HCT116 (cell line): ENCODE data around the gene ANKRD24. TPM values are rescaled to one million over a fixed set of nuclear protein-coding genes. Genes with fewer than 3 reads are reported as not detected.
A peak's percentile ranks its signal among the peaks of the same experiment; 100 is the strongest.

Source experiments
- ATAC-seq: fragments of 200-7000 bp; cut with Tn5 transposase; 2 replicates; pipeline ENCODE4 v1.9.1; 2020; ENCODE audit warnings: mild to moderate bottlenecking, moderate library complexity
- BruUV-seq: library from RNA; stranded (reverse); fragments of 400-500 nt; replicated peaks from 2 replicates; lab custom pipeline; 2021; lab: Mats Ljungman, UMichigan
- CTCF ChIA-PET: fragments of 300-600 bp; sonication (Branson Sonifier 250); formaldehyde crosslinking; loops from one replicate; lab custom pipeline; 2021; ENCODE audit warnings: antibody characterized with exemption; lab: Charles Lee
- POLR2A ChIA-PET: fragments of 300-600, 350-600 bp; sonication (Branson Sonifier 250); formaldehyde crosslinking; loops from one replicate; lab custom pipeline; 2021; ENCODE audit warnings: antibody characterized with exemption; lab: Charles Lee
- RAD21 ChIA-PET, 2 experiments: fragments of 300-600 bp; sonication (Branson Sonifier 250); formaldehyde crosslinking; loops; one replicate each; lab custom pipeline; 2023; ENCODE audit warnings: low total read pairs in 2 of 2; ENCODE audit not compliant: uncharacterized antibody in 2 of 2, unreplicated experiment in 2 of 2, low non-redundant PET in 1 of 2; lab: Charles Lee
- DNase-seq: peaks from one replicate; pipeline ENCODE4 v3.0.0-alpha.2; 2010; ENCODE audit warnings: low read depth, low spot score
- H2AFZ ChIP-seq: fragments of 200-600 bp; shearing (Covaris generic), sonication (generic); 2 replicates; pipeline ENCODE4 v1.6.1; 2017; ENCODE audit warnings: low read depth, mixed run types, mixed read lengths, antibody characterized with exemption, low read length; ENCODE audit not compliant: poor library complexity, severe bottlenecking
- H3K27ac ChIP-seq: 2 replicates; pipeline ENCODE4 v1.5.1; 2012; ENCODE audit warnings: low read depth, low read length
- H3K27me3 ChIP-seq: fragments of 200-600 bp; sonication (generic); 2 replicates; pipeline ENCODE4 v1.6.1; 2016; ENCODE audit warnings: mixed run types, low read length, mixed read lengths; ENCODE audit not compliant: insufficient read depth
- H3K36me3 ChIP-seq, 2 experiments: fragments of 200-500 bp in 1 of 2; fragments of 200-600 bp in 1 of 2; sonication (Bioruptor generic) in 1 of 2; sonication (generic) in 1 of 2; 2 replicates each; pipeline versions ENCODE4 v1.5.1 to v1.6.1; 2014 to 2016; ENCODE audit warnings: low read length in 2 of 2, inconsistent platforms in 1 of 2, mixed read lengths in 1 of 2, mixed run types in 1 of 2; ENCODE audit not compliant: insufficient read depth in 2 of 2, control insufficient read depth in 1 of 2
- H3K4me1 ChIP-seq, 2 experiments: fragments of 200-600 bp in 1 of 2; sonication (generic) in 1 of 2; 2 replicates each; pipeline versions ENCODE4 v1.5.1 to v1.6.1; 2012 to 2017; ENCODE audit warnings: low read length in 2 of 2, inconsistent platforms in 1 of 2, mild to moderate bottlenecking in 1 of 2, mixed read lengths in 1 of 2, mixed run types in 1 of 2, moderate library complexity in 1 of 2; ENCODE audit not compliant: insufficient read depth in 2 of 2, control insufficient read depth in 1 of 2
- H3K4me2 ChIP-seq: fragments of 200-600 bp; sonication (generic); 2 replicates; pipeline ENCODE4 v1.6.1; 2017; ENCODE audit warnings: mixed run types, low read length, mixed read lengths
- H3K4me3 ChIP-seq, 2 experiments: fragments of 200-600 bp in 1 of 2; sonication (generic) in 1 of 2; replicated peaks in 1 of 2; 2 replicates each; pipeline ENCODE4 v1.5.1; 2011 to 2016; ENCODE audit warnings: low read length in 2 of 2, control low read depth in 1 of 2, low read depth in 1 of 2, mild to moderate bottlenecking in 1 of 2, mixed read lengths in 1 of 2, mixed run types in 1 of 2
- H3K79me2 ChIP-seq: fragments of 200-600 bp; sonication (generic); 2 replicates; pipeline ENCODE4 v1.6.1; 2017; ENCODE audit warnings: mild to moderate bottlenecking, mixed run types, low read length, moderate library complexity, mixed read lengths; ENCODE audit not compliant: insufficient read depth
- H3K9ac ChIP-seq: fragments of 200-600 bp; sonication (generic); 2 replicates; pipeline ENCODE4 v1.6.1; 2016; ENCODE audit warnings: low read length, mixed read lengths
- H3K9me2 ChIP-seq: fragments of 200-600 bp; sonication (generic), shearing (Covaris generic); 2 replicates; pipeline ENCODE4 v1.6.1; 2017; ENCODE audit warnings: mixed run types, mild to moderate bottlenecking, moderate library complexity; ENCODE audit not compliant: insufficient read depth
- H3K9me3 ChIP-seq, 2 experiments: fragments of 200-500 bp in 1 of 2; fragments of 200-600 bp in 1 of 2; sonication (Bioruptor generic) in 1 of 2; sonication (generic) in 1 of 2; 2 replicates each; pipeline ENCODE4 v1.6.1; 2014 to 2017; ENCODE audit warnings: low read length in 2 of 2, mixed read lengths in 2 of 2, inconsistent platforms in 1 of 2, low read depth in 1 of 2, mild to moderate bottlenecking in 1 of 2, mixed run types in 1 of 2, moderate library complexity in 1 of 2; ENCODE audit not compliant: control insufficient read depth in 1 of 2, insufficient read depth in 1 of 2
- H4K20me1 ChIP-seq: fragments of 200-600 bp; sonication (generic), shearing (Covaris generic); 2 replicates; pipeline ENCODE4 v1.6.1; 2017; ENCODE audit warnings: mixed run types, mild to moderate bottlenecking, moderate library complexity; ENCODE audit not compliant: insufficient read depth
- ATF3 ChIP-seq: IDR thresholded peaks from 2 replicates; pipeline ENCODE4 v1.6.1; 2012
- CBX3 ChIP-seq: IDR thresholded peaks from 2 replicates; pipeline ENCODE4 v1.6.1; 2012; ENCODE audit warnings: low read depth
- CEBPB ChIP-seq: IDR thresholded peaks from 2 replicates; pipeline ENCODE4 v1.6.1; 2012; ENCODE audit warnings: low read depth
- CTCF ChIP-seq, 3 experiments: fragments of 200-600 bp in 1 of 3; sonication (generic) in 1 of 3; IDR thresholded peaks in 2 of 3; conservative IDR thresholded peaks in 1 of 3; 2 replicates each; pipeline ENCODE4 v1.5.1; 2012 to 2017; ENCODE audit warnings: low read depth in 2 of 3, low read length in 2 of 3, antibody characterized with exemption in 1 of 3, borderline replicate concordance in 1 of 3, control low read depth in 1 of 3, mild to moderate bottlenecking in 1 of 3, mixed read lengths in 1 of 3, mixed run types in 1 of 3, moderate library complexity in 1 of 3; ENCODE audit not compliant: insufficient read depth in 1 of 3
- EGR1 ChIP-seq: IDR thresholded peaks from 2 replicates; pipeline ENCODE4 v1.6.1; 2012; ENCODE audit warnings: low read depth
- EZH2 ChIP-seq: fragments of 200-600 bp; sonication (generic); IDR thresholded peaks from 2 replicates; pipeline ENCODE4 v1.6.1; 2017; ENCODE audit warnings: antibody characterized with exemption, mixed run types
- FOSL1 ChIP-seq: IDR thresholded peaks from 2 replicates; pipeline ENCODE4 v1.6.1; 2012; ENCODE audit warnings: low read depth
- JUND ChIP-seq: IDR thresholded peaks from 2 replicates; pipeline ENCODE4 v1.6.1; 2012
- MAX ChIP-seq: IDR thresholded peaks from 2 replicates; pipeline ENCODE4 v1.6.1; 2012
- POLR2A ChIP-seq: IDR thresholded peaks from 2 replicates; pipeline ENCODE4 v1.7.0; 2011; ENCODE audit warnings: borderline replicate concordance; ENCODE audit not compliant: insufficient read depth, insufficient read length; ENCODE audit errors: extremely low read depth
- POLR2AphosphoS5 ChIP-seq: IDR thresholded peaks from 2 replicates; pipeline ENCODE4 v1.6.1; 2011; ENCODE audit warnings: mild to moderate bottlenecking, low read depth, low read length, moderate library complexity
- RAD21 ChIP-seq: IDR thresholded peaks from 2 replicates; pipeline ENCODE4 v1.6.1; 2012; ENCODE audit warnings: low read depth, mild to moderate bottlenecking
- REST ChIP-seq: IDR thresholded peaks from 2 replicates; pipeline ENCODE4 v1.6.1; 2012; ENCODE audit warnings: low read depth
- SP1 ChIP-seq: IDR thresholded peaks from 2 replicates; pipeline ENCODE4 v1.6.1; 2012; ENCODE audit warnings: low read depth
- SRF ChIP-seq: IDR thresholded peaks from 2 replicates; pipeline ENCODE4 v1.6.1; 2012; ENCODE audit warnings: low read depth
- TCF7L2 ChIP-seq: IDR thresholded peaks from 2 replicates; pipeline ENCODE4 v1.7.0; 2011; ENCODE audit warnings: borderline replicate concordance, inconsistent platforms; ENCODE audit not compliant: insufficient read depth, insufficient read length; ENCODE audit errors: extremely low read depth
- YY1 ChIP-seq: IDR thresholded peaks from 2 replicates; pipeline ENCODE4 v1.6.1; 2011; ENCODE audit warnings: low read length, low read depth, moderate library complexity, mild to moderate bottlenecking; ENCODE audit not compliant: insufficient replicate concordance; ENCODE audit errors: extremely low read depth
- ZBTB33 ChIP-seq: IDR thresholded peaks from 2 replicates; pipeline ENCODE4 v1.6.1; 2011; ENCODE audit warnings: mild to moderate bottlenecking, low read length, moderate library complexity; ENCODE audit not compliant: insufficient replicate concordance; ENCODE audit errors: extremely low read depth
- ZFX ChIP-seq: fragments of 450-650 bp; IDR thresholded peaks from 2 replicates; pipeline ENCODE4 v1.6.1; 2017
- ZNF274 ChIP-seq: fragments of 200-500 bp; sonication (Bioruptor generic); IDR thresholded peaks from 2 replicates; pipeline ENCODE4 v1.6.1; 2014; ENCODE audit warnings: mild to moderate bottlenecking, low read depth, low read length, inconsistent platforms
- intact Hi-C: fragments of 100-400 bp; cut with micrococcal nuclease; formaldehyde crosslinking; loops from 2 replicates; pipeline ENCODE4 v1.10.0; 2022
- total RNA-seq: library from RNA; stranded (reverse); gene quantifications from one replicate; pipeline ENCODE4 v1.2.1, GENCODE V29; 2021; ENCODE audit not compliant: unreplicated experiment

ANKRD24 gene
- total RNA-seq, 1 experiment from 2014 or later: 1.7 TPM

- Histone ChIP-seq H3K4me3 (peak overlapping the region; percentile 42 to 57), H3K4me1 (peaks cover 24 to 55% of the 10 kb centered on the region in 2 experiments), H3K4me2 (peak overlapping the region; percentile 99), H2AFZ (peak overlapping the region; percentile 61), H3K27ac (peak overlapping the region; percentile 82), H3K27me3 (no peaks in the 10 kb centered on the region), H4K20me1 (no peaks in the 10 kb centered on the region), H3K9me3 (no peaks in the 10 kb centered on the region), H3K9me2 (no peaks in the 10 kb centered on the region), H3K79me2 (no peaks in the 10 kb centered on the region), H3K36me3 (no peaks in the 10 kb centered on the region), H3K9ac (peak overlapping the region; percentile 58)
- intact Hi-C loops: loop anchor here (5.0 to 10.0 kb wide), 2 partner anchors 43 to 290 kb away; no protein-coding TSS in a partner anchor
- ChIA-PET RAD21 (no interaction called here), POLR2A (no interaction called here), CTCF (no interaction called here)
- TSS peak; percentile 91 for BruUV-seq
- ATAC-seq (peak; percentile 56), DNase-seq (peak; percentile 82)
- TF ChIP-seq FOSL1: peak; percentile 55; the same call in 1 of the 2 replicates
- TF ChIP-seq CTCF (IDR thresholded peaks at IDR 0.05 in 2 of 3, conservative IDR thresholded peaks at IDR 0.05 in 1 of 3; ENCODE audit: borderline replicate concordance in 1 of 3, insufficient read depth in 1 of 3, low read depth in 2 of 3, low read length in 2 of 3): no peak
- TF ChIP-seq EZH2: no peak
- peak; percentile 25; the same call in 1 of the 2 replicates for TF ChIP-seq JUND
- TF ChIP-seq ZFX: no peak
- peak; percentile 32 for TF ChIP-seq TCF7L2
- no peak; the same call in 1 of the 2 replicates for TF ChIP-seq EGR1
- no peak for TF ChIP-seq ZNF274
- TF ChIP-seq POLR2A: no peak
- TF ChIP-seq REST: no peak
- TF ChIP-seq CEBPB: no peak
- no peak for TF ChIP-seq CBX3
- TF ChIP-seq ATF3: no peak
- peak; percentile 42 for TF ChIP-seq ZBTB33
- no peak for TF ChIP-seq RAD21
- peak; percentile 91 for TF ChIP-seq SP1
- TF ChIP-seq POLR2AphosphoS5: no peak
- no peak for TF ChIP-seq SRF
- no peak; the same call in 1 of the 2 replicates for TF ChIP-seq MAX
- TF ChIP-seq YY1: peak; percentile 62
Observed at GRCh38 chr19:4144666-4145249, 37.7 kb upstream of the ANKRD24 start.
